Vagina (tissue), 2 donors: Measurements from ENCODE around the gene DOCK1. TPM values are rescaled to one million over a fixed set of nuclear protein-coding genes. Genes with fewer than 3 reads are reported as not detected.
A peak's percentile ranks its signal among the peaks of the same experiment; 100 is the strongest.

Experiments used
- DNase-seq, 2 donors: peaks; one replicate each; pipeline ENCODE4 v3.0.0-alpha.2; 2017; ENCODE audit errors: extremely low spot score in 2 of 2
- H3K27ac ChIP-seq: fragments of 200-600 bp; sonication (generic); one replicate; pipeline ENCODE4 v1.5.1; 2019
- H3K27me3 ChIP-seq: fragments of 200-600 bp; sonication (generic); one replicate; pipeline ENCODE4 v1.5.1; 2019
- H3K36me3 ChIP-seq, 2 donors: fragments of 200-600 bp; sonication (generic); one replicate each; pipeline ENCODE4 v1.5.1; 2017 to 2019
- H3K4me1 ChIP-seq: fragments of 200-600 bp; sonication (generic); one replicate; pipeline ENCODE4 v1.5.1; 2019
- H3K4me3 ChIP-seq, 2 donors: fragments of 200-600 bp; sonication (generic); 1 replicate in 1 of 2; 2 replicates in 1 of 2; pipeline ENCODE4 v1.5.1; 2016 to 2019
- H3K9me3 ChIP-seq: fragments of 200-600 bp; sonication (generic); one replicate; pipeline ENCODE4 v1.5.1; 2019
- POLR2A ChIP-seq, 2 donors: fragments of 450-650 bp; IDR thresholded peaks; one replicate each; pipeline ENCODE4 v1.6.1; 2017; ENCODE audit warnings: antibody characterized with exemption in 2 of 2, mild to moderate bottlenecking in 2 of 2, moderate library complexity in 2 of 2
- POLR2AphosphoS5 ChIP-seq, 2 donors: sonication (generic); formaldehyde crosslinking; IDR thresholded peaks; one replicate each; pipeline ENCODE4 v1.9.0; 2017; ENCODE audit warnings: antibody characterized with exemption in 2 of 2, mild to moderate bottlenecking in 2 of 2, low read depth in 1 of 2; ENCODE audit not compliant: insufficient read depth in 1 of 2
- intact Hi-C: fragments of 100-400 bp; cut with DNase I; formaldehyde crosslinking; loops from one replicate; pipeline ENCODE4 v1.15.1; 2023
- total RNA-seq: library from RNA; depleted of rRNA; stranded (reverse); fragments of >200 nt; gene quantifications from one replicate; pipeline ENCODE4 v1.2.3, GENCODE V29; 2016
- TF ChIP-seq, protein P1 (sequence below), 3 experiments: fragments of 450-650 bp in 2 of 3; fragments of 200-600 bp in 1 of 3; sonication (generic) in 1 of 3; IDR thresholded peaks; one replicate each; pipeline ENCODE4 v1.5.1; 2017 to 2019; ENCODE audit warnings: antibody characterized with exemption in 3 of 3, mild to moderate bottlenecking in 2 of 3, moderate library complexity in 2 of 3

The DOCK1 gene
- total RNA-seq, 1 donor from 2014 or later = 64.6 TPM

DNA sequence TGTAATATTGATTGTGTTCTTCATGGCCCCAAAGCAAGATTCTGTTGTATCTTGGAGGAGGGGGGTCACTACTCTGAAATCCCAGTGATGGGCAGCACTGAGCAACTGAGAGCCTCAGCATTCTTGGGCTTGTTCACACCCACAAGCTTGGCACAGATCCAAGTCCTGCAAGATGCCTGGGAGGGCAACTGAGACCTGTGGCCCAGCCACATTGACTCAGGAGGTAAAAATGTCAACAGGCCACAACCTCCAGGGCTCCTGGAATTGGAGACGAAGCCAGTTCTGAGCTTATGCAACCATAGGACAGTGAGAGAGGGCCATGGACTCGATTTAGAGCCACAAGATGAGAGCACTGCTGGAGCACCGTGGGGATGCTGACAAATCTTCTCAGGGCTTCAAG is 3.1 kb upstream of the DOCK1 start:
- Histone ChIP-seq H3K27ac (no peak overlapping the region), H3K36me3 (no peaks in the 10 kb centered on the region), H3K4me1 (peaks cover 21% of the 10 kb centered on the region), H3K9me3 (no peaks in the 10 kb centered on the region), H3K4me3 (no peak overlapping the region), H3K27me3 (no peaks in the 10 kb centered on the region)
- intact Hi-C loops = no loop called here
- TF ChIP-seq POLR2A (IDR thresholded peaks at IDR 0.05) = no peak
- no peak for TF ChIP-seq POLR2AphosphoS5 (IDR thresholded peaks at IDR 0.05; ENCODE audit: insufficient read depth in 1 of 2, low read depth in 1 of 2)
- TF ChIP-seq, protein P1, sequence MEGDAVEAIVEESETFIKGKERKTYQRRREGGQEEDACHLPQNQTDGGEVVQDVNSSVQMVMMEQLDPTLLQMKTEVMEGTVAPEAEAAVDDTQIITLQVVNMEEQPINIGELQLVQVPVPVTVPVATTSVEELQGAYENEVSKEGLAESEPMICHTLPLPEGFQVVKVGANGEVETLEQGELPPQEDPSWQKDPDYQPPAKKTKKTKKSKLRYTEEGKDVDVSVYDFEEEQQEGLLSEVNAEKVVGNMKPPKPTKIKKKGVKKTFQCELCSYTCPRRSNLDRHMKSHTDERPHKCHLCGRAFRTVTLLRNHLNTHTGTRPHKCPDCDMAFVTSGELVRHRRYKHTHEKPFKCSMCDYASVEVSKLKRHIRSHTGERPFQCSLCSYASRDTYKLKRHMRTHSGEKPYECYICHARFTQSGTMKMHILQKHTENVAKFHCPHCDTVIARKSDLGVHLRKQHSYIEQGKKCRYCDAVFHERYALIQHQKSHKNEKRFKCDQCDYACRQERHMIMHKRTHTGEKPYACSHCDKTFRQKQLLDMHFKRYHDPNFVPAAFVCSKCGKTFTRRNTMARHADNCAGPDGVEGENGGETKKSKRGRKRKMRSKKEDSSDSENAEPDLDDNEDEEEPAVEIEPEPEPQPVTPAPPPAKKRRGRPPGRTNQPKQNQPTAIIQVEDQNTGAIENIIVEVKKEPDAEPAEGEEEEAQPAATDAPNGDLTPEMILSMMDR (IDR thresholded peaks at IDR 0.05) = no peak
- DNase-seq = no peak

DNA sequence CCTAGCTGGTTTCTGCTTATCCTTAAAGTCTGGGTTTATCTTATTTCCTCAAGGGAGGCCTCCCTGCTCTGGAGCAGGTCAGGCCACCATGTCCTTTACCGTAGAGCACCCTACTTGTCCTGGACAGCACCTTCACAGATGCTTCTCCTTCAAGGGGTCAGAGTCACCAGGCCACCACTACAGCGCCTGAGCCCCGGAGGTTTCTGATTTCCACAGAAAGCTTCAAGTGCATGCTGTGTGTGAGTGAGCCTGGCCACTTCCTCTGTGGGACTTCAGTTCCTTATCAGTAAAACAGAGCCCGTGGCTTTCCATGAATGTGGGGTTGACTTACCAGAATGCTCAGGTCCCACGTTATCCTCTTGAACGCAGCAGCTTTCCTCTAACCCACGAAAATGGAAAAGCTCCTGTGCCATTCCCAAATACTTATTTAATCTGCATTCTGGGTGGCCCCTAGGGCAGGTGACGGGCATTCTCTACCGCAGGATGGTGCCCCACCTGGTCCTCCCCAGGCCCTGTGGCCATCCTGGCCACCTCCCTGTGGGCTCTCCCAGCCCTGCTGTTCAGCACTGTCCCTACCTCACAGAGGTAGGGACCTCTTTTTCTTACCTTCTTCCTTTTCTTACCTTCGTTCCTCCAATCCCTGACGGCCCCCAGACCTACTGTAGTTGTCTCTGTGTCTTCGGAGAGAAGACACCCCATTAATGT is 1.4 kb upstream of the DOCK1 start:
- Histone ChIP-seq H3K36me3 (no peaks in the 10 kb centered on the region), H3K27me3 (no peaks in the 10 kb centered on the region), H3K4me1 (peaks cover 35% of the 10 kb centered on the region), H3K4me3 (no peak overlapping the region), H3K27ac (no peak overlapping the region), H3K9me3 (no peaks in the 10 kb centered on the region)
- no peak for DNase-seq
- TF ChIP-seq POLR2AphosphoS5 (IDR thresholded peaks at IDR 0.05; ENCODE audit: insufficient read depth in 1 of 2, low read depth in 1 of 2) = no peak
- TF ChIP-seq, protein P1 (IDR thresholded peaks at IDR 0.05) = no peak
- intact Hi-C loops = no loop called here

DNA sequence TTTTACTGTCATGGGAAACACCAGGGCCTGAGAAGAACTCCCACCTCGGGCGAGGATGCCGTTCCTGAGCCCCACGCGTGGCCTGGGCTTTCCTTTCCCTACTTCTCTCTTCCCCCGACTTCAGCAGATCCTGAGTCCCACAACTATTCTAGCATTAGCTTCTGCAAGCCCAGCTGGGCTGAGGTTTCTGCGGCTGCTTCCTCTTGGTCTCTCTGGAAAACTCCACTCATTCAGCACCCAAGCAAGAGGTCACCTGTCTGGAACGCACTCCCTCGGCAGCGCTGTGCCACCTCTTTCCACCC is 761 bp upstream of the DOCK1 start:
- H3K4me1 ChIP-seq = peaks cover 41% of the 10 kb centered on the region
- H3K4me3 ChIP-seq = peak overlapping the region; percentile 87 to 91
- H3K27ac ChIP-seq = peak overlapping the region; percentile 85
- TF ChIP-seq, protein P1 (IDR thresholded peaks at IDR 0.05) = no peak
- TF ChIP-seq POLR2AphosphoS5 (IDR thresholded peaks at IDR 0.05; ENCODE audit: insufficient read depth in 1 of 2, low read depth in 1 of 2) (no peak), POLR2A (IDR thresholded peaks at IDR 0.05) (no peak)
- H3K9me3 ChIP-seq = no peaks in the 10 kb centered on the region
- intact Hi-C loops = no loop called here
- H3K36me3 ChIP-seq = no peaks in the 10 kb centered on the region
- no peaks in the 10 kb centered on the region for H3K27me3 ChIP-seq
- no peak for DNase-seq

DNA sequence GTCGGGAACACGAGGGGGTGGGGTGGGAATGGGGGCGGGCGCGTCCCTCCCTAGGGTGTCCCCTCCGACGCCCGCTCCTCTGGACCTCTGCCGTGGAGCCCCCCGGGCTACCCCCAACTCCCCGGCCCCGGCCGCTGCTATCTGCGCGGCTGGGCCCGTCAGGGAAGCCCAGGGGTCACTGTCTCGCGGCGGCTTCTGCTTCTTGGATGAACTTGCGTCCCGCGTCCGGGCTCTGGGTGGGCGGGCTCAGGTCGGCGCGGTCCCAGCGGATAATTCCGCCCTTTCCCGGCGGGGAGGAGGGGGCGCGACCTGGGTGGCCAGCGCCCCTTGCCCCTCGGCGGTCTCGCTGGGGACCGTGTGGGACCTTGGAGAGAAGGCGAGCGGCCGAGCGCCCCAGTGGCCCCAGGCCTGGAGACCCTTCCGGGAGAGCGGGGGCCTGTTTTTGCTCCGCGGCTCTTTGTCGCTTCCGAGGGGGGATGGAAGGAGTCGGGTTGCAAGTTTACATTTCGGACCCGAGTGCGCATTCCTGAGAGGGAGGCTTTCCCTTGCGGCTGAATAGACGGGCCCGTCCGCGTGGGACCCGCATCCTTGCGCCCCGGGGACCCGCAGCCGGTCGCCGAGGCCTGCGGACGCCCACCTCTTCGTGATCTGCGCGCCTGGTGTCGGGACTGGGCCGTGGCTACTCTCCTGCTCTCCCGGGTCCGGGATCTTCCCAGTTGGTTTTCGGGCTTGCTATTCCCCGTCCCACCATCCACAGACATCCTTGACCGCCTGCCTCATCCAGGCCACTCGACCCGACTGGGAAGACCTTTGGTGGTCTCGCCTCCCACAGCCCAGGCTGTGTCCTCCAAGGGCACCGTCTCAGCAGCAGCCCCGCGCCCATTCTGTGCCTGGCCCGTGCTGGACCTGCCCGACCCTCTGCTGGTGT is 812 bp downstream of the DOCK1 start:
- H3K27ac ChIP-seq = peak overlapping the region; percentile 85
- no peak for DNase-seq
- intact Hi-C loops = no loop called here

More for the DNA sequence above, 812 bp downstream of the DOCK1 start:
- TF ChIP-seq POLR2A (IDR thresholded peaks at IDR 0.05) (no peak), POLR2AphosphoS5 (IDR thresholded peaks at IDR 0.05; ENCODE audit: insufficient read depth in 1 of 2, low read depth in 1 of 2) (peak in 1 of 2 donors; percentile 30)
- TF ChIP-seq, protein P1 (IDR thresholded peaks at IDR 0.05) = no peak
- Histone ChIP-seq H3K9me3 (no peaks in the 10 kb centered on the region), H3K4me1 (peaks cover 51% of the 10 kb centered on the region), H3K4me3 (peak overlapping the region; percentile 87 to 91), H3K36me3 (no peaks in the 10 kb centered on the region), H3K27me3 (no peaks in the 10 kb centered on the region)
